ENCODE measurements around the gene ALOX15.

GRCh38 chr17:4594406-4594805, 47.1 kb downstream of the ALOX15 start:
- no peak for TF ChIP-seq CTCF (IDR thresholded peaks at IDR 0.05)
- TF ChIP-seq POLR2A (IDR thresholded peaks at IDR 0.05): no peak
